NB4 (cell line): ENCODE measurements around the gene PPP1R9A.

Experiments
- DNase-seq: peaks from one replicate; pipeline ENCODE4 v3.0.0; 2010; ENCODE audit warnings: low read depth
- H3K4me3 ChIP-seq: one replicate; pipeline ENCODE4 v1.5.1; 2011; ENCODE audit warnings: mild to moderate bottlenecking, low read depth, low read length, moderate library complexity
- MYC ChIP-seq: IDR thresholded peaks from 2 replicates; pipeline ENCODE4 v1.6.1; 2011; ENCODE audit warnings: low read depth, low read length
- POLR2A ChIP-seq: IDR thresholded peaks from 2 replicates; pipeline ENCODE4 v1.6.1; 2011; ENCODE audit warnings: mild to moderate bottlenecking; ENCODE audit not compliant: insufficient read length; ENCODE audit errors: extremely low read depth
- TF ChIP-seq, protein P1 (sequence below): IDR thresholded peaks from one replicate; pipeline ENCODE4 v1.5.1; 2012; ENCODE audit warnings: low read depth, low read length
- TF ChIP-seq, protein P2 (sequence below): IDR thresholded peaks from 2 replicates; pipeline ENCODE4 v1.6.1; 2011; ENCODE audit warnings: low read depth, low read length

Gene PPP1R9A

DNA sequence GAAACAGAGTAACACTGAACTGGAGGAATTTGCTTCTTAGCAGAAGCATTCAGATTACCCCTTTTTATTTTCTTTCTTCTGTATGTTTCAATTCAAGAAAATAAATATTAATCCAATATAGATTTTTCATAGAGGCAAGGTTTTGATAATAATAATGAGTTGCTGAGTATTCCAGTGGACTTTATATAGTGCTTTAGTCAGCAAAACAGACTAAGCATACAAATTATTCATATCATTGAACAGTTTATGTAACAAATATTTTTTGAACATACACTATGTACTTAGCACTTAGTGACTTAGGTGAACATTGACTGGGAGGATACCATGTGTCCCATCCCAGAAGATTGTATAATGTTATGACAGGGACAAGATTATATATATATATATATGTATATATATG is 32.0 kb downstream of the PPP1R9A start:
- TF ChIP-seq MYC: no peak
- TF ChIP-seq, protein P1, sequence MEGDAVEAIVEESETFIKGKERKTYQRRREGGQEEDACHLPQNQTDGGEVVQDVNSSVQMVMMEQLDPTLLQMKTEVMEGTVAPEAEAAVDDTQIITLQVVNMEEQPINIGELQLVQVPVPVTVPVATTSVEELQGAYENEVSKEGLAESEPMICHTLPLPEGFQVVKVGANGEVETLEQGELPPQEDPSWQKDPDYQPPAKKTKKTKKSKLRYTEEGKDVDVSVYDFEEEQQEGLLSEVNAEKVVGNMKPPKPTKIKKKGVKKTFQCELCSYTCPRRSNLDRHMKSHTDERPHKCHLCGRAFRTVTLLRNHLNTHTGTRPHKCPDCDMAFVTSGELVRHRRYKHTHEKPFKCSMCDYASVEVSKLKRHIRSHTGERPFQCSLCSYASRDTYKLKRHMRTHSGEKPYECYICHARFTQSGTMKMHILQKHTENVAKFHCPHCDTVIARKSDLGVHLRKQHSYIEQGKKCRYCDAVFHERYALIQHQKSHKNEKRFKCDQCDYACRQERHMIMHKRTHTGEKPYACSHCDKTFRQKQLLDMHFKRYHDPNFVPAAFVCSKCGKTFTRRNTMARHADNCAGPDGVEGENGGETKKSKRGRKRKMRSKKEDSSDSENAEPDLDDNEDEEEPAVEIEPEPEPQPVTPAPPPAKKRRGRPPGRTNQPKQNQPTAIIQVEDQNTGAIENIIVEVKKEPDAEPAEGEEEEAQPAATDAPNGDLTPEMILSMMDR: no peak
- TF ChIP-seq, protein P2, sequence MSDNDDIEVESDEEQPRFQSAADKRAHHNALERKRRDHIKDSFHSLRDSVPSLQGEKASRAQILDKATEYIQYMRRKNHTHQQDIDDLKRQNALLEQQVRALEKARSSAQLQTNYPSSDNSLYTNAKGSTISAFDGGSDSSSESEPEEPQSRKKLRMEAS: no peak
- TF ChIP-seq POLR2A: no peak
- no peak overlapping the region for H3K4me3 ChIP-seq
- no peak for DNase-seq

DNA sequence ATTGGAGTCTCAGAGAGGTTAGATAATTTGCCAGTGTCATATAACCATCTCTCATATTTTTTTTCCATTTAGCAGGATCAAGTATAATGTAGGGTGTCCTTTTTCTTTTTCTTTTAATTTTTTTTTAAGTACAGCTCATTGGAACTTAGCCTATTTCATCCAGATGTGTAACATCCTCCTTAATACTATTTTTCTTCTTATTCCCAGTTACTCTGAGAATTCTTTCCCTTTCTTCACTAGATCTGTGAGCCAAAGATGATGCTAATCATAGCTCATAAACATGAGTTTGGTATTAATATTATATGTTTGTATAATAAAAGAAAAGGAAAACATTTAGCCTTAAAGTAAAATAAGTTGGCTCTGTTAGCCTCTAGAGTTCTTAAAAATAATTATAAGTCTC is 32.8 kb downstream of the PPP1R9A start:
- TF ChIP-seq MYC (no peak), POLR2A (no peak)
- TF ChIP-seq, protein P2: no peak
- TF ChIP-seq, protein P1: no peak
- H3K4me3 ChIP-seq: no peak overlapping the region
- no peak for DNase-seq

DNA sequence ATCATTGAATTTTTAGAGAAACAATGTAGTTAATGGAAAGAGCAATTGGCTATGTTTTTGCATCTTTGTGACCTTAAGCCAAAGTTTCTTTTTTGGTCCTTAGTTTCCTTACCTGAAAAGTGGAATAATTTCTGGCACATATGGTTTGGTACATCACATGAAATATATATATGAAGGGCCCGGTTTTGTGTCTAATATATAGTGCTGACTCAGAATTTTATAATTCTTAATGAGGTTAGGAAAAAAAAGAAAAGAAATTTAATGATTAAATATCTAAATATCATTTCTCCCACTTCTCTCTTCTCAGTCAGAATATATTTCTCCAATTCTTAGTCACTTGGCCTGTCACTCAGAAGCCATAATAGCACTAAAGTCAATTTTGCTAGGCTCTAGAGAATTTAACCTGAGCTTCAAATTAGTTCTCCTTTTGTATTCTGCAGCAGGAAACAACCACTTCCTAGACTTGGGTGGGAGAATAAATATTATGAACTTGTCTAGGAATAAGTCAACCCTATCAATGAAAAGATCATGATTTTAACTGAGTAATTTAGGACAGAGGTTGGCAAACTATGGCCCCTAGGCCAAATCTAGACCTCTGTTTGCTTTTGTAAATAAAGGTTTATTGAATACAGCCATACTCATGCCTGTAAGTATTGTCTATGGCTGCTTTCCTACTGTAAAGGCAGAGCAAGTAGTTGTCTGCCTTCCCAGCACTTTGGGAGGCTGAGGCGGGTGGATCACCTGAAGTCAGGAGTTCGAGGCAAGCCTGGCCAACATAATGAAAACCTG is 34.6 kb downstream of the PPP1R9A start:
- DNase-seq: no peak
- no peak overlapping the region for H3K4me3 ChIP-seq
- TF ChIP-seq, protein P2: no peak
- TF ChIP-seq MYC: no peak
- TF ChIP-seq, protein P1: no peak
- no peak for TF ChIP-seq POLR2A

DNA sequence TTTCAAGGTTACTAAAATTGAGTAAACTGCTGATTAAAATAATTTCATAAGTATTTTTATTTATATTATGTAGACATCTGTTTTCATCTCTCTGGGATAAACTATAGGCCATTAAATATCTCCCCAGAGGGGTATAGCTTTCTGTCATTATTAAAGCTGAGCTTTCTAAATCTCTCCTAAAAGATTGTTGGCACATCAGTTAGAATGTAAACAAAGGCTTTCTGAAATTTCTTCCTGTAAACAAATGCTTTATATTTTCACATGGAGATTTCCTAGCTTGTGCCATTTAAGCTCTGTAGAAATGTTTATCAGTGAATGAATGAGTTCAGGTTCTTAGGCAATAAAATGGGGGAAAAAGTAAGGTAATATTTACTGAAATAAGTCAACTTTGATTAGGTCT is 35.7 kb downstream of the PPP1R9A start:
- TF ChIP-seq, protein P2: no peak
- TF ChIP-seq, protein P1: no peak
- DNase-seq: no peak
- no peak overlapping the region for H3K4me3 ChIP-seq

DNA sequence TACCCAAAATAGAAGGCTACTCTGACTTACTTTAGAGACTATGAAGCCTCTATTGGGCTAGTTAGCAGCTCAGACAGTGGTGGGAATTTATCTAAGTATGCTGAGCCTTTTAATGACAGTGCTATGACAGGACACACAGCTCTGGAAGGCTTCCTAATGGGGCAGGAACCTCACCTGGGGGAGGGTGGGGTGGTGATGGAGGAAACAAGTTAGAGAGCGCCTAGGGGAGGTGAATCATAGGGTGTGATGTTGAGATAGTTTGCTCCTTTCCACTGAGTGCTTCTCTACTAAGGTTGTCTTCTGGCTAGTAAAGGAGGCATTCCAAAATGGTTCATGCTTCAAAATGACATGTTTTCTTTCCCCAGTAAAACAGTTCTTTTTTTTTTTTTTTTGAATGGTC is 42.1 kb downstream of the PPP1R9A start:
- DNase-seq: no peak
- H3K4me3 ChIP-seq: no peak overlapping the region
- no peak for TF ChIP-seq MYC
- TF ChIP-seq, protein P2: no peak
- TF ChIP-seq, protein P1: no peak
